K562 (cell line): ENCODE results near the gene ACY1. TPM values are rescaled to one million over a fixed set of nuclear protein-coding genes. Genes with fewer than 3 reads are reported as not detected.

Experiments
- ATAC-seq: fragments of 200-7000 bp; cut with Tn5 transposase; 3 replicates; pipeline ENCODE4 v1.9.1; 2020; ENCODE audit warnings: moderate library complexity
- BruUV-seq: library from RNA; stranded (reverse); fragments of 400-500 nt; replicated peaks from 2 replicates; lab custom pipeline; 2021; lab: Mats Ljungman, UMichigan
- CTCF ChIA-PET: fragments of 300-600 bp; formaldehyde crosslinking; extraction: SDS; loops from one replicate; lab custom pipeline; 2021; ENCODE audit warnings: low intra/inter-chr PET ratio; lab: Yijun Ruan, JAX
- POLR2A ChIA-PET: fragments of 300-600, 350-650 bp; sonication (Branson Sonifier 250); formaldehyde crosslinking; extraction: SDS; loops from one replicate; lab custom pipeline; 2021; ENCODE audit warnings: antibody characterized with exemption, inconsistent platforms; lab: Yijun Ruan, JAX
- DNase-seq, 4 experiments: peaks; one replicate each; pipeline versions ENCODE4 v3.0.0 to v3.0.0-alpha.2; 2011 to 2018; ENCODE audit warnings: low spot score in 3 of 4, mixed read lengths in 3 of 4; ENCODE audit errors: extremely low read depth in 1 of 4
- FAIRE-seq: peaks from 2 replicates; lab custom pipeline; 2011; peaks lifted over from hg19 to GRCh38; lab: Jason Lieb, UNC
- H2AFZ ChIP-seq: 2 replicates; pipeline ENCODE4 v1.6.0; 2011; ENCODE audit warnings: low read depth, low read length, control low read depth, inconsistent platforms
- H3K27ac ChIP-seq: fragments of 200-600 bp; 3 replicates; pipeline ENCODE4 v1.8.0; 2011; ENCODE audit warnings: low read depth, mild to moderate bottlenecking, control low read depth, inconsistent platforms, low read length, moderate library complexity, mixed read lengths; ENCODE audit errors: extremely low read depth
- H3K27me3 ChIP-seq, 2 experiments: fragments of 300-600 bp in 1 of 2; 2 replicates in 1 of 2; 3 replicates in 1 of 2; pipeline versions ENCODE4 v1.6.0 to v1.8.0; 2011; ENCODE audit warnings: inconsistent platforms in 2 of 2, low read length in 2 of 2, mild to moderate bottlenecking in 1 of 2, mixed read lengths in 1 of 2, moderate library complexity in 1 of 2; ENCODE audit not compliant: control insufficient read depth in 2 of 2, insufficient read depth in 2 of 2
- H3K36me3 ChIP-seq: fragments of 300-600 bp; 3 replicates; pipeline ENCODE4 v1.8.0; 2011; ENCODE audit warnings: mild to moderate bottlenecking, low read length, inconsistent platforms; ENCODE audit not compliant: control insufficient read depth, insufficient read depth
- H3K4me1 ChIP-seq, 2 experiments: fragments of 200-600 bp in 1 of 2; replicated peaks in 1 of 2; 2 replicates in 1 of 2; 3 replicates in 1 of 2; pipeline versions ENCODE4 v1.5.1 to v1.8.0; 2011; ENCODE audit warnings: inconsistent platforms in 2 of 2, low read length in 2 of 2, mild to moderate bottlenecking in 1 of 2, mixed read lengths in 1 of 2, moderate library complexity in 1 of 2; ENCODE audit not compliant: control insufficient read depth in 2 of 2, insufficient read depth in 2 of 2
- H3K4me2 ChIP-seq: 2 replicates; pipeline ENCODE4 v1.6.1; 2011; ENCODE audit warnings: low read length, control low read depth, inconsistent platforms, mixed read lengths; ENCODE audit not compliant: insufficient read depth
- H3K4me3 ChIP-seq: fragments of 200-600 bp; sonication (generic), shearing (Covaris generic); 2 replicates; pipeline ENCODE4 v1.5.1; 2016; ENCODE audit warnings: control low read depth, inconsistent platforms
- H3K79me2 ChIP-seq: fragments of 200-600 bp; 3 replicates; pipeline ENCODE4 v1.8.0; 2011; ENCODE audit warnings: low read length, inconsistent platforms; ENCODE audit not compliant: control insufficient read depth, insufficient read depth
- H3K9ac ChIP-seq, 2 experiments: 2 replicates each; pipeline versions ENCODE4 v1.6.0 to v1.6.1; 2011; ENCODE audit warnings: low read depth in 2 of 2, low read length in 2 of 2, control low read depth in 1 of 2, inconsistent platforms in 1 of 2, mild to moderate bottlenecking in 1 of 2, mixed read lengths in 1 of 2; ENCODE audit not compliant: insufficient read depth in 1 of 2
- H3K9me1 ChIP-seq: one replicate; pipeline ENCODE4 v1.6.0; 2011; ENCODE audit warnings: inconsistent platforms, mild to moderate bottlenecking, low read length, moderate library complexity; ENCODE audit not compliant: control insufficient read depth, insufficient read depth
- H3K9me3 ChIP-seq: replicated peaks from 2 replicates; pipeline ENCODE4 v1.5.1; 2011; ENCODE audit warnings: low read depth, low read length, inconsistent platforms; ENCODE audit not compliant: control insufficient read depth, insufficient read depth
- H4K20me1 ChIP-seq: replicated peaks from 2 replicates; pipeline ENCODE4 v1.6.1; 2011; ENCODE audit warnings: low read length, inconsistent platforms, mixed read lengths; ENCODE audit not compliant: control insufficient read depth, insufficient read depth
- ATF7 ChIP-seq: fragments of 450-650 bp; IDR thresholded peaks from 2 replicates; pipeline ENCODE4 v1.7.1; 2014; ENCODE audit warnings: mild to moderate bottlenecking, moderate library complexity
- MAFK ChIP-seq: IDR thresholded peaks from 2 replicates; pipeline ENCODE4 v1.6.1; 2011; ENCODE audit warnings: low read length, improper control_type of control experiment
- MXI1 ChIP-seq: IDR thresholded peaks from 2 replicates; pipeline ENCODE4 v1.6.1; 2011; ENCODE audit warnings: low read depth, mild to moderate bottlenecking, improper control_type of control experiment, low read length
- NELFE ChIP-seq: IDR thresholded peaks from 2 replicates; pipeline ENCODE4 v1.6.1; 2011; ENCODE audit warnings: mild to moderate bottlenecking; ENCODE audit not compliant: insufficient read depth, insufficient read length
- PML ChIP-seq: IDR thresholded peaks from 2 replicates; pipeline ENCODE4 v1.6.1; 2012; ENCODE audit warnings: low read length, inconsistent platforms
- POLR2AphosphoS2 ChIP-seq: IDR thresholded peaks from 2 replicates; pipeline ENCODE4 v1.6.1; 2012; ENCODE audit warnings: low read length, improper control_type of control experiment
- YBX1 ChIP-seq: fragments of 450-650 bp; IDR thresholded peaks from 2 replicates; pipeline ENCODE4 v1.7.1; 2016; ENCODE audit warnings: mild to moderate bottlenecking
- ZNF695 ChIP-seq: fragments of 450-650 bp; formaldehyde crosslinking; IDR thresholded peaks from 2 replicates; pipeline ENCODE4 v1.4.0; 2020; ENCODE audit warnings: mild to moderate bottlenecking, moderate library complexity
- ZSCAN29 ChIP-seq: fragments of 450-650 bp; IDR thresholded peaks from 2 replicates; pipeline ENCODE4 v1.6.1; 2017
- WGBS: fragments of 100-300 bp; shearing (Covaris generic); methylation state at CpG from one replicate; pipeline ENCODE4 v1.1.6; 2016; ENCODE audit warnings: low coverage, mixed read lengths; ENCODE audit not compliant: insufficient coverage; ENCODE audit errors: missing lambda C conversion rate; 5-methylcytosine and 5-hydroxymethylcytosine counted together
- in situ Hi-C: fragments of 300-500 bp; cut with MboI; formaldehyde crosslinking; loops from 4 replicates; pipeline ENCODE4 v1.15.0; 2018; ENCODE audit warnings: inconsistent platforms, mixed read lengths
- intact Hi-C: fragments of 100-400 bp; cut with micrococcal nuclease; formaldehyde crosslinking; loops from 2 replicates; pipeline ENCODE4 v1.14.2; 2022
- polyA plus RNA-seq, 8 experiments: library from polyadenylated mRNA; depleted of rRNA in 4 of 8; stranded (reverse) in 5 of 8; unstranded in 3 of 8; fragments of >200 nt; fragmentation: Nextera tagmentation in 2 of 8; fragmentation: Illumina TruSeq in 1 of 8; extraction: Ambion mirVana in 2 of 8; extraction: Trizol in 1 of 8; gene quantifications; 2 replicates each; pipeline versions ENCODE4 v1.2.1 to v1.2.3, GENCODE V29; 2011 to 2014; ENCODE audit warnings: inconsistent platforms in 1 of 8, missing spikeins in 1 of 8
- total RNA-seq, 7 experiments: library from RNA; depleted of rRNA in 6 of 7; stranded (reverse); fragments of >200 nt in 6 of 7; fragmentation: Illumina TruSeq in 2 of 7; extraction: Trizol in 2 of 7; gene quantifications; 2 replicates each; pipeline versions ENCODE4 v1.2.1 to v1.2.3, GENCODE V29; 2011 to 2021; ENCODE audit warnings: low replicate concordance in 1 of 7
- TF ChIP-seq, protein P1 (sequence below): sonication (generic); formaldehyde crosslinking; IDR thresholded peaks from 2 replicates; pipeline ENCODE4 v1.8.1; 2022; ENCODE audit warnings: missing genetic modification reagents

The ACY1 gene
- total and polyA plus RNA-seq, 9 of the 15 experiments (the other 6 are each of a cell fraction or from before 2014, with no cell fraction given) = 70.7 to 195 (median 123) TPM

DNA sequence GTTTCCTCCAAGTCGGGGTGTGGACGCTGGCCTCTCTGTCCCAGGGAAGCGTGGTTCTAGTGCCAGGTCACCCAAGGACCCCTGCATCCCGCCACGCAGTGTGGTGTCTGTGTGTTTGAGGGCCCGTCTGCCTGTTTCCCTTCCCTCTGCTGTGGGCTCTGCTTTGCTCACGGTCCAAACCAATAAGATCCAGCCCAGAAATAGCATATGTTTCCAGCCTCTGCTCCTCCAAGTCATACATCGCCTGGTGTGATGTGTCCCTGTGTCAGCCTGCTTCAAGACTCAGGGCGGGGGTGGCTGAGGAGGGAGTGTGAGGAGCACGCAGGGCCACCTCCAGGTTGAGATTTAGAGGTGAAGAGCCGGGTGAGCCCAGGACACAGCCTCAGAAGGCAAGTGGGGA is 34.3 kb downstream of the ACY1 start:
- Histone ChIP-seq H3K4me1 (peaks cover 35 to 43% of the 10 kb centered on the region in 2 experiments), H3K79me2 (no peaks in the 10 kb centered on the region), H3K9me1 (no peaks in the 10 kb centered on the region)
- WGBS = 72% methylated on average over 6 of the region's 11 CpGs
- TF ChIP-seq, protein P1, sequence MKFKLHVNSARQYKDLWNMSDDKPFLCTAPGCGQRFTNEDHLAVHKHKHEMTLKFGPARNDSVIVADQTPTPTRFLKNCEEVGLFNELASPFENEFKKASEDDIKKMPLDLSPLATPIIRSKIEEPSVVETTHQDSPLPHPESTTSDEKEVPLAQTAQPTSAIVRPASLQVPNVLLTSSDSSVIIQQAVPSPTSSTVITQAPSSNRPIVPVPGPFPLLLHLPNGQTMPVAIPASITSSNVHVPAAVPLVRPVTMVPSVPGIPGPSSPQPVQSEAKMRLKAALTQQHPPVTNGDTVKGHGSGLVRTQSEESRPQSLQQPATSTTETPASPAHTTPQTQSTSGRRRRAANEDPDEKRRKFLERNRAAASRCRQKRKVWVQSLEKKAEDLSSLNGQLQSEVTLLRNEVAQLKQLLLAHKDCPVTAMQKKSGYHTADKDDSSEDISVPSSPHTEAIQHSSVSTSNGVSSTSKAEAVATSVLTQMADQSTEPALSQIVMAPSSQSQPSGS (CRISPR knock-in tag) = no peak
- TF ChIP-seq ATF7 (no peak), ZSCAN29 (no peak), MAFK (no peak), ZNF695 (no peak), NELFE (no peak), PML (no peak), POLR2AphosphoS2 (no peak), YBX1 (no peak), MXI1 (no peak)
- TF ChIP-seq, all 486 proteins: peak for 0
- DNase-seq (no peak), FAIRE-seq (no peak), ATAC-seq (no peak)
- ChIA-PET POLR2A (interaction anchor here (0.7 kb wide), 1 partner anchor 13 kb away, joined by 4 read pairs; no protein-coding TSS in a partner anchor), CTCF (no interaction called here)
- no peaks in the 10 kb centered on the region for H3K9me3 ChIP-seq
- no peak overlapping the region for H3K9ac ChIP-seq
- no peak overlapping the region for H3K27ac ChIP-seq
- H3K4me2 ChIP-seq = no peak overlapping the region
- H4K20me1 ChIP-seq = no peaks in the 10 kb centered on the region
- no TSS peak for BruUV-seq
- in situ Hi-C loops = loop anchor here (25.0 kb wide), 1 partner anchor 370 kb away; no protein-coding TSS in a partner anchor
- H3K36me3 ChIP-seq = no peaks in the 10 kb centered on the region
- no peak overlapping the region for H2AFZ ChIP-seq
- no peaks in the 10 kb centered on the region for H3K27me3 ChIP-seq
- intact Hi-C loops = no loop called here
- H3K4me3 ChIP-seq = no peak overlapping the region
